ENCODE results near the gene CDYL2.

Gene CDYL2

DNA sequence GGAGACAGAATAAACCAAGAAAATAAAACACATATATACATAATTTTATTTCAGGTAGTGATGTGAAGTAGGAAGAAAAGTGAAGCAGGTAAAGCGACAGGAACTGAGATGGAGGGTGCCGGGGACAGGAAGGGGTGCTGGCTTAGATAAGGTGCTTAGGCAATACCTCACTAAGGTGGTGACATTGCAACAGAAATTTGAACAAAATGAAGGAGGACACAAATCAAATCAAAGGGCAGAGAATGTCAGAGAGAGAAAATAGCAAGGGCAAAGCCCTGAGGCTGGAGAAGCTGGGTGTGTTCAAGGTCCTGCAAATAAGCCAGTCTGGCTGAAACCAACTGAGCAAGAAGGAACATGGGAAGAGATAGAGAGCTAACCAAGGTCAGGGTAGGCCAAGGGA, 5.0 kb upstream of the CDYL2 start:
- TF ChIP-seq, protein P1, sequence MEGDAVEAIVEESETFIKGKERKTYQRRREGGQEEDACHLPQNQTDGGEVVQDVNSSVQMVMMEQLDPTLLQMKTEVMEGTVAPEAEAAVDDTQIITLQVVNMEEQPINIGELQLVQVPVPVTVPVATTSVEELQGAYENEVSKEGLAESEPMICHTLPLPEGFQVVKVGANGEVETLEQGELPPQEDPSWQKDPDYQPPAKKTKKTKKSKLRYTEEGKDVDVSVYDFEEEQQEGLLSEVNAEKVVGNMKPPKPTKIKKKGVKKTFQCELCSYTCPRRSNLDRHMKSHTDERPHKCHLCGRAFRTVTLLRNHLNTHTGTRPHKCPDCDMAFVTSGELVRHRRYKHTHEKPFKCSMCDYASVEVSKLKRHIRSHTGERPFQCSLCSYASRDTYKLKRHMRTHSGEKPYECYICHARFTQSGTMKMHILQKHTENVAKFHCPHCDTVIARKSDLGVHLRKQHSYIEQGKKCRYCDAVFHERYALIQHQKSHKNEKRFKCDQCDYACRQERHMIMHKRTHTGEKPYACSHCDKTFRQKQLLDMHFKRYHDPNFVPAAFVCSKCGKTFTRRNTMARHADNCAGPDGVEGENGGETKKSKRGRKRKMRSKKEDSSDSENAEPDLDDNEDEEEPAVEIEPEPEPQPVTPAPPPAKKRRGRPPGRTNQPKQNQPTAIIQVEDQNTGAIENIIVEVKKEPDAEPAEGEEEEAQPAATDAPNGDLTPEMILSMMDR (conservative IDR thresholded peaks at IDR 0.05) = no peak
- no peak for TF ChIP-seq ZFX (IDR thresholded peaks at IDR 0.05)
- no peak overlapping the region for H3K27ac ChIP-seq

DNA sequence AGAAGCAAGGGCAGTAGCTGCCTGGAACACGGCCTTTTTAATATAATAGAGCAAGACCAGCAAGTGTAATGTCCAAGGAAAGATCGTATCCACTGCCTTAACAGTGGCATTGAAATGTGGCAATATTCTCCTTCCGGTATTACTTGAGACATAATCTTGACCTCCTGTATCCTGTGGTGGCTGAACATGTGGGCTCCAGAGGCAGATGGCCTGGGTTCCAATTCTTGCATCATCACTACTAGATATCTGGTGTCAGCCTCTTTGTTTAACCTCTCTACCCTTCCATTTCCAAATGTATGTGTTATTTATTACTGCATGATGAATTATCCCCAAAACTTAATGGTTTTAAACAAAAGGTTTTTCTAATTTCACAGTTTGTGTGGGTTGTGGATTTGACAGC, 3.5 kb upstream of the CDYL2 start:
- H3K27ac ChIP-seq = no peak overlapping the region
- no peak for TF ChIP-seq ZFX (IDR thresholded peaks at IDR 0.05)
- TF ChIP-seq, protein P1 (conservative IDR thresholded peaks at IDR 0.05) = no peak

DNA sequence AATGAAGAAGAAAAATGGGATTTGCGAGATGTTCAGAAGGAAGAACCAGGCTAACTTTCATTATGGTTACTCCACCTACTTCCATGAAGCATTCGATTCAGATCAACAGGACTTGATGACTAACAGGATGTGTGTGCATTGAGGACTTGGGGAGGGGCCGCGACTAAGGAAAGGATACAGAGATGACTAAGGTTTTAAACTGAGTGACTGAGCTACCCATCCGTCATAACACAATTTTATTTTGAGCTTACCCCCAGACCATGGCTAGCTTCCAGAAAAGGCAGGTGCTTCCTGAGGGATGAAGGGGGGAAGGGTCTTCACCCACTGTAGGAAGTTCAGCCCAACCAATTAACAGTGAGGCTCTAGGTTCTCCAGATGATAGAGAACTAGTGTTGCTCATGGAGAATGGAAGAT, 2.5 kb upstream of the CDYL2 start:
- H3K27ac ChIP-seq = no peak overlapping the region
- TF ChIP-seq, protein P1 (conservative IDR thresholded peaks at IDR 0.05) = no peak
- TF ChIP-seq ZFX (IDR thresholded peaks at IDR 0.05) = no peak

DNA sequence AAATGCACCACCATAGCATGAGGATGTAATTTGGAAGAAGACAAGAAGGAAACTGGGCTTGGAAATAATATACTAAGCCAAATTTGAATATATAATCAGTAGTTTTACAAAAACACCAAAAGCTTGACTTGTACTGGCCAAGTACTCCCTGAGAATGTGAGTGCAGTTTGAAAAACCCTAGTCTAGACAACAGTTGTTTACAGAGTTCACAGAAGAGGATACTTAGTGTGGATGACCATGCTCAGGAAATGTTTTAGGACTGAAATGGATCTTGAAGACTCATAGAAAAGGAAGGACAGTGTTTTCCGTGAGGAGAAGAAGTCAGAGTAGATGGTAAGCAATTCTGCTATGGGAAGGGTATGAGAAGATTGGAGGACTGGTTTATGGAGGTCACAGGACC, 1.9 kb upstream of the CDYL2 start:
- H3K27ac ChIP-seq = no peak overlapping the region
- TF ChIP-seq ZFX (IDR thresholded peaks at IDR 0.05) = no peak
- TF ChIP-seq, protein P1 (conservative IDR thresholded peaks at IDR 0.05) = no peak

DNA sequence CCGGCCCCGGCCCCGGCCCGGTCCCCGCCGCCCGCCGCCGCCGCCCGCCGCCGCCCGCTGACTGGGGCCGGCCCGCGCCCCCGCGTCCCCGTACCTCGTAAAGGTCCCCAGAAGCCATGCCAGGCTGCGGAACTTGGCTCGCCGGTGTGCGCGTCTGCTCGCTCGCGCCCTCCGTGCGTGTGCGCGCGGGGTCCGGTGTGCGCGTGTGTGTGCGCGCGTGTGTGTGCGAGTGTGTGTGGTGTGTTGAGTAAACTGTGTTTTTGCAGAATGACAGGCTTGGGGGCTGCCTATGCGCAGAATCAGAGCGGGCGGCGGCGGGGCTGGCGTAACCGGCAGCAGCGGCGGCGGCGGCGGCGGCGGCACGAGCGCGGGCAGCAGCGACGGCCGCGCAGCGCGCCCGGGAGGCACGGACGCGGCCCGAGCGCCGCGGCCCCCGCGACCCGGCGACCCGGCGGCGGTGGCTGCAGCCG, 307 bp downstream of the CDYL2 start:
- TF ChIP-seq, protein P1 (conservative IDR thresholded peaks at IDR 0.05) = no peak
- TF ChIP-seq ZFX (IDR thresholded peaks at IDR 0.05) = no peak
- H3K27ac ChIP-seq = peak overlapping the region; percentile 88

DNA sequence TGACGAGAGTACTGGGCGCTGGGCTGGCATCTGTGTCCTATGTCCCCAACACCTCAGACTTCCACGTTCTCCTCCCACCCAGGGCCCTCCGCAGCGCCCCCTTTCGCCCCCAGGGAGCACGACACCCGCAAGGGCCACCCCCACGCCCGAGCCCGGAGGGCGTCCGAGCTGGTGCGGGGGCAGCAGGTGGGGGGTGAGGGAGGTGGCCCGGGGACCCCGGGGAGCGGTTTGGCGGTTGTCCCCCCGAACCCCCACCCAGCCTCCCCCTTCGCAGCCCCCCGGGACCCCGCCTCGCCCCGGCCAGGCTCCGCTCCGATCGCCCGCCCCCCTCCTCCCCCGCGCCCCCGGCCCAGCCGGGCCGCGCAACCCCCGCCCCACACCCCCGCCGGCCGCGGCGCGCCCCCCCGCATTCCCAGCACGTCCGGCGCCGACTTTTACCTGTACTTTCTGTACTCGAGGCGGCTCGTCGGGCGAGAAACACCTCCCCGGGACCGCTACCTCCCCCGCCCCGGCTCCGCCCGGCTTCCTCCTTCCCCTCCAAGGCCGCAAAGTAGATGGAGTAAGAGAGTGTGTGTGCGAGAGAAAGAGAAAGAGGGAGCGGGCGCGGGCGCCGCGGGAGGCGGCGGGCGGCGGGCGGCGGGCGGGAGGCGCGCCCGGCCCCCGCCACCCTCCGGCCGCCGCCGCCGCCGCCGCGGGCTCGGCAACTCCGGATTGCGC, 901 bp downstream of the CDYL2 start:
- peak overlapping the region; percentile 88 for H3K27ac ChIP-seq
- no peak for TF ChIP-seq ZFX (IDR thresholded peaks at IDR 0.05)
- TF ChIP-seq, protein P1 (conservative IDR thresholded peaks at IDR 0.05) = peak; percentile 74

DNA sequence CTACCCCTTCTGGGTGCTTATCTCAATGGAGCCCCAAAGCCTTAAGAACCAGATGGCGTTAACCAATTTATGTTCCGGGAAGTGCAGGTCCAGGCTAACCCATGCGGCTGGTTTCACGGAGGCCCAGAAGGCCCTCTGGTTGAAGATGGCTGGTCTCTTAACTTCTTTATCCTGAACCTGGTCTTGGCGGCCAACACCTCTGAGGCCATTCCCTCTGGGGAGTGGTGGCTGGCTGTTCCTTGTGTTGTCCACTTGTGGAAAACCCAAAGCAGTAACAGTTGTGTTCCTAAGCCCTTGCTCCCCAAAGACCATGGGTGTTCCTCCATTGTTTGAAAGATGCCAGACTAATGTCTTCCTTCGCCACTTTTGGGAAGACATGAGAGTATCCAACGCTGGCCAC, 1.5 kb downstream of the CDYL2 start:
- no peak for TF ChIP-seq ZFX (IDR thresholded peaks at IDR 0.05)
- TF ChIP-seq, protein P1 (conservative IDR thresholded peaks at IDR 0.05) = no peak
- peak overlapping the region; percentile 88 for H3K27ac ChIP-seq

Data from C4-2B (cell line).